Uterus (tissue), 4 donors: Measurements from ENCODE around the gene GABRR3. TPM values are rescaled to one million over a fixed set of nuclear protein-coding genes. Genes with fewer than 3 reads are reported as not detected.

Source experiments
- DNase-seq, 2 donors: peaks; one replicate each; pipeline ENCODE4 v3.0.0-alpha.2; 2019 to 2020
- H3K27ac ChIP-seq, 2 donors: fragments of 200-600 bp; sonication (generic); 1 replicate in 1 of 2; 2 replicates in 1 of 2; pipeline ENCODE4 v1.5.1; 2016 to 2018
- H3K27me3 ChIP-seq, 2 donors: fragments of 200-600 bp; sonication (generic); one replicate each; pipeline ENCODE4 v1.5.1; 2018 to 2019; ENCODE audit warnings: control low read depth in 1 of 2
- H3K36me3 ChIP-seq, 2 donors: fragments of 200-600 bp; sonication (generic); one replicate each; pipeline ENCODE4 v1.5.1; 2019; ENCODE audit warnings: control low read depth in 1 of 2
- H3K4me1 ChIP-seq, 2 donors: fragments of 200-600 bp; sonication (generic); one replicate each; pipeline ENCODE4 v1.5.1; 2018 to 2019; ENCODE audit warnings: control low read depth in 1 of 2
- H3K4me3 ChIP-seq, 2 donors: fragments of 200-600 bp; sonication (generic); 1 replicate in 1 of 2; 2 replicates in 1 of 2; pipeline ENCODE4 v1.5.1; 2018 to 2019; ENCODE audit warnings: mild to moderate bottlenecking in 1 of 2
- H3K9me3 ChIP-seq, 2 donors: fragments of 200-600 bp; sonication (generic); one replicate each; pipeline ENCODE4 v1.5.1; 2019; ENCODE audit warnings: control low read depth in 1 of 2
- POLR2A ChIP-seq, 2 donors: fragments of 450-650 bp; IDR thresholded peaks; one replicate each; pipeline ENCODE4 v1.6.1; 2016; ENCODE audit warnings: antibody characterized with exemption in 2 of 2, mild to moderate bottlenecking in 1 of 2, moderate library complexity in 1 of 2
- intact Hi-C: fragments of 100-400 bp; cut with DNase I; formaldehyde crosslinking; loops from one replicate; pipeline ENCODE4 v1.15.1; 2023; ENCODE audit warnings: low total_unique reads
- total RNA-seq, 4 donors: library from RNA; depleted of rRNA in 3 of 4; stranded (reverse); fragments of >200 nt in 3 of 4; gene quantifications; one replicate each; pipeline versions ENCODE4 v1.1.0 to v1.2.4, GENCODE V29; 2014 to 2023
- TF ChIP-seq, protein P1 (sequence below), 4 experiments: fragments of 200-600 bp in 2 of 4; fragments of 450-650 bp in 2 of 4; sonication (generic) in 2 of 4; IDR thresholded peaks; one replicate each; pipeline ENCODE4 v1.5.1; 2016 to 2019; ENCODE audit warnings: antibody characterized with exemption in 4 of 4, mild to moderate bottlenecking in 2 of 4, moderate library complexity in 1 of 4
- donor health status: DM: yes; HTN: yes; CAD: no.

Gene GABRR3
- total RNA-seq, 4 donors from 2014 or later = not detected

- H3K36me3 ChIP-seq = no peaks in the 10 kb centered on the region
- H3K4me1 ChIP-seq = no peaks in the 10 kb centered on the region
- no peak overlapping the region for H3K4me3 ChIP-seq
- DNase-seq = no peak
- TF ChIP-seq, protein P1, sequence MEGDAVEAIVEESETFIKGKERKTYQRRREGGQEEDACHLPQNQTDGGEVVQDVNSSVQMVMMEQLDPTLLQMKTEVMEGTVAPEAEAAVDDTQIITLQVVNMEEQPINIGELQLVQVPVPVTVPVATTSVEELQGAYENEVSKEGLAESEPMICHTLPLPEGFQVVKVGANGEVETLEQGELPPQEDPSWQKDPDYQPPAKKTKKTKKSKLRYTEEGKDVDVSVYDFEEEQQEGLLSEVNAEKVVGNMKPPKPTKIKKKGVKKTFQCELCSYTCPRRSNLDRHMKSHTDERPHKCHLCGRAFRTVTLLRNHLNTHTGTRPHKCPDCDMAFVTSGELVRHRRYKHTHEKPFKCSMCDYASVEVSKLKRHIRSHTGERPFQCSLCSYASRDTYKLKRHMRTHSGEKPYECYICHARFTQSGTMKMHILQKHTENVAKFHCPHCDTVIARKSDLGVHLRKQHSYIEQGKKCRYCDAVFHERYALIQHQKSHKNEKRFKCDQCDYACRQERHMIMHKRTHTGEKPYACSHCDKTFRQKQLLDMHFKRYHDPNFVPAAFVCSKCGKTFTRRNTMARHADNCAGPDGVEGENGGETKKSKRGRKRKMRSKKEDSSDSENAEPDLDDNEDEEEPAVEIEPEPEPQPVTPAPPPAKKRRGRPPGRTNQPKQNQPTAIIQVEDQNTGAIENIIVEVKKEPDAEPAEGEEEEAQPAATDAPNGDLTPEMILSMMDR (IDR thresholded peaks at IDR 0.05) = no peak
- TF ChIP-seq POLR2A (IDR thresholded peaks at IDR 0.05) = no peak
- H3K9me3 ChIP-seq = no peaks in the 10 kb centered on the region
- no peak overlapping the region for H3K27ac ChIP-seq
- H3K27me3 ChIP-seq = peaks cover 0 to 4% of the 10 kb centered on the region in 2 donors
- intact Hi-C loops = no loop called here
These were observed 2.2 kb downstream of the GABRR3 start for GRCh38 chr3:98032904-98033303.

DNA sequence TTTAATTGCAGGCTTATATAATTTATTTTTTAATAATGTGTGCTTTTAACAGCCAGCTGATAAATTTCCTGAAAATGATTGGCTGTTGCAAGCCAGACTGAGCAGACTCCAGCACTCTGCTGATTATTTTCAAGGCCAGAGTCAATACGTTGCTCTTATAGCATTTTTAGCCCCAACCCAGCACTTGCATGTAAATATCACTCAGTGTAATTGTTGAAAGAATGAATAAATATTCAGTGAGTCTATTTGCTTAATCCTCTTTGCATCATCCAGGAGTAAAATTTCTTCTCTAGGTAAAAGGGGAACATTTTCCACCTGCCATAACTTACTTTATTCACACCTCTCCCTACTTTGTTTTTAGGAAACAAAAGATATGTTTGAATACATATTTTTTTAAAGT lies 2.9 kb downstream of the GABRR3 start:
- intact Hi-C loops = no loop called here
- no peaks in the 10 kb centered on the region for H3K36me3 ChIP-seq

GRCh38 chr3:98029083-98029482 lies 6.0 kb downstream of the GABRR3 start:
- DNase-seq = no peak
- intact Hi-C loops = no loop called here
- H3K36me3 ChIP-seq = no peaks in the 10 kb centered on the region
- TF ChIP-seq, protein P1 (IDR thresholded peaks at IDR 0.05) = no peak
- TF ChIP-seq POLR2A (IDR thresholded peaks at IDR 0.05) = no peak
- H3K27ac ChIP-seq = no peak overlapping the region
- no peaks in the 10 kb centered on the region for H3K9me3 ChIP-seq
- H3K27me3 ChIP-seq = no peaks in the 10 kb centered on the region
- H3K4me1 ChIP-seq = no peaks in the 10 kb centered on the region
- no peak overlapping the region for H3K4me3 ChIP-seq

More for the DNA sequence above, 2.9 kb downstream of the GABRR3 start:
- Histone ChIP-seq H3K27me3 (peaks cover 0 to 4% of the 10 kb centered on the region in 2 donors), H3K4me1 (no peaks in the 10 kb centered on the region), H3K27ac (no peak overlapping the region), H3K9me3 (no peaks in the 10 kb centered on the region), H3K4me3 (no peak overlapping the region)
- TF ChIP-seq, protein P1 (IDR thresholded peaks at IDR 0.05) = no peak
- no peak for TF ChIP-seq POLR2A (IDR thresholded peaks at IDR 0.05)
- DNase-seq = no peak

DNA sequence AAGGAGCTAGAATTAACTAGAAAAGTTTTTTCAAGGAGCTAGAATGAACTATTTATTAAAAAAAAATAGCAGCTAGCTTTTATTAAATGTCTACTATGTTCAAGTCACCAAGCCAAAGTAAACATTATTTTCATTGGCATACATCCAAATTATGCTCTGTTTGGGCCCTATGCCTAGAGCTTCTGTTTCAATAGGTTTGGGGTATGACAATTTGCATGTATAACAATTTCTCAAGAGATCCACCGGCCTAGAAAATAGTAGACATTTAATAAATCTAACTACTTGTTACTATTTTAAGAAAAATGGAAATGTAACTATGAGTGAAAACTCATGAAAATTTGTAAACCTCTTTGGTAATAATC lies 8.0 kb downstream of the GABRR3 start:
- Histone ChIP-seq H3K36me3 (no peaks in the 10 kb centered on the region), H3K9me3 (no peaks in the 10 kb centered on the region), H3K27me3 (no peaks in the 10 kb centered on the region), H3K4me3 (no peak overlapping the region), H3K4me1 (no peaks in the 10 kb centered on the region), H3K27ac (no peak overlapping the region)
- DNase-seq = no peak
- intact Hi-C loops = no loop called here
- TF ChIP-seq, protein P1 (IDR thresholded peaks at IDR 0.05) = no peak
- no peak for TF ChIP-seq POLR2A (IDR thresholded peaks at IDR 0.05)

DNA sequence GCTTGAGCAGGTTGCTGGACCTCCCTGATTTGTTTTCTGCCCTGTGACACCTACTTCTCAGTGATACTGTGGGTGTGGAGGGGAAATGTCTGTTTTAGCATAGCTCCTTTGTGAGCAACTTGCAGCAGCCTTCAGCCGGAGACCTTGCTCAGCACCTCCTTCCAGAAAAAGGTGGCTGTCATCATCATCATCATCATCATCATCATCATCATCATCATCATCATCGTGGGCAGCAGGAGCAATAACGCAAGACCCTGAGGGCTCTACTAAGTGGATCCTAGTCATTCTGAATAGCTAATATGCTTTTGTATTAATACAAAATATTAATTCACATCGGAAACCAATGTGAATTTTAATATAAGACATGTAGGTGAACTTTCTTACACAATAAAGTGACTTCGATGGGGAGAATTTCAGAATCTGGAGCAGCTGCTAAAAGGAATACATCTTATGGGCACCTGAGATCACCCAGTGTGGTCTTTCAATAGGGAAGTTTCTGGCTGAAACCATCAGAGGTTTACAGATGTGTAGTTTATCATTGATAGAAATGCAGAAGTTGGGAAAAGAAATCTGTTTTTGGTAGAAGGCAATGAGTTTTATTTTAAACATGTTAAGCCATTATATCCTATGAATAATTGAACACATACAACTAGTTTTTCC lies 8.6 kb downstream of the GABRR3 start:
- no peaks in the 10 kb centered on the region for H3K27me3 ChIP-seq
- intact Hi-C loops = no loop called here
- TF ChIP-seq POLR2A (IDR thresholded peaks at IDR 0.05) = no peak
- TF ChIP-seq, protein P1 (IDR thresholded peaks at IDR 0.05) = no peak

More for the DNA sequence above, 8.6 kb downstream of the GABRR3 start:
- no peak for DNase-seq
- Histone ChIP-seq H3K4me1 (no peaks in the 10 kb centered on the region), H3K36me3 (no peaks in the 10 kb centered on the region), H3K9me3 (no peaks in the 10 kb centered on the region), H3K4me3 (no peak overlapping the region), H3K27ac (no peak overlapping the region)
